HG02759 (cell line): ENCODE measurements around the gene WDFY4.

ENCODE experiments used
- ATAC-seq: cut with Tn5 transposase; IDR thresholded peaks from one replicate; pipeline ENCODE4 v1.9.1; 2021; ENCODE audit warnings: mild to moderate bottlenecking, moderate library complexity; ENCODE audit not compliant: unreplicated experiment

The WDFY4 gene

DNA sequence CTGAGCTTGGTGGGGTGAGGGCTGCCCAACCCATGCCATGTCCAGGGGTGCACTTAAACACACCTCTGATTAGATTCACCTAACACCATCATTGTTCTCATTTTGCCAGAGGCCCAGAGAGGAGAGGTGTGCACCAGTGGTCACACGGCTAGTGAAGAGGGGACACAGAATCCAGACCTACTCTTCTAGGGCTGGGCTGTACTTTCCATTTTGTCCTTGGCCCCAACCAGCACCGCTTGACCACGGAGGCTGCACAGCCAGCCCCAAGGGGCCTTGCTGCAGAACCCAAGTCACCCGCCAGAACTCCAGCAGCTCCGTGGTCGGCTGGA is 246 bp upstream of the WDFY4 start:
- ATAC-seq: no peak

DNA sequence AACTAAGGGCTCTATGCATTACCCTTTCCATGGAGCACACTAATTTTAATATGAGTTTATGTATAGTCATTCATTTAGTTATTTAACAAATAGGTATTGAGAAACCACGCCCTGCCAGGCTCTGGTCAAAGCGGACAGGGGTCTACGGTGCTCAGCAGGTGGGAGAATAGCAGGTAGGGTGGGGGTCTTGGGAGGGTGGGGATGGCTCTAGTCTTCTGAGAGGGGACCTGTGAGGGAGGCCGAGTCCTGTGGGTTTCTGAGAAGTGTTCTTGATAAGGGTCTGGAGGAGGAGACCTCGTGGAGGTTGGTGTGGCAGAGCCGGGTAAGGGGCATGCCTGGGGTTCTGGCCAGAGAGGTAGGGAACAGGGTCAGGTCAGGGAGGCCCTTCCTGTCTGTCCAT is 1.1 kb downstream of the WDFY4 start:
- ATAC-seq: no peak

DNA sequence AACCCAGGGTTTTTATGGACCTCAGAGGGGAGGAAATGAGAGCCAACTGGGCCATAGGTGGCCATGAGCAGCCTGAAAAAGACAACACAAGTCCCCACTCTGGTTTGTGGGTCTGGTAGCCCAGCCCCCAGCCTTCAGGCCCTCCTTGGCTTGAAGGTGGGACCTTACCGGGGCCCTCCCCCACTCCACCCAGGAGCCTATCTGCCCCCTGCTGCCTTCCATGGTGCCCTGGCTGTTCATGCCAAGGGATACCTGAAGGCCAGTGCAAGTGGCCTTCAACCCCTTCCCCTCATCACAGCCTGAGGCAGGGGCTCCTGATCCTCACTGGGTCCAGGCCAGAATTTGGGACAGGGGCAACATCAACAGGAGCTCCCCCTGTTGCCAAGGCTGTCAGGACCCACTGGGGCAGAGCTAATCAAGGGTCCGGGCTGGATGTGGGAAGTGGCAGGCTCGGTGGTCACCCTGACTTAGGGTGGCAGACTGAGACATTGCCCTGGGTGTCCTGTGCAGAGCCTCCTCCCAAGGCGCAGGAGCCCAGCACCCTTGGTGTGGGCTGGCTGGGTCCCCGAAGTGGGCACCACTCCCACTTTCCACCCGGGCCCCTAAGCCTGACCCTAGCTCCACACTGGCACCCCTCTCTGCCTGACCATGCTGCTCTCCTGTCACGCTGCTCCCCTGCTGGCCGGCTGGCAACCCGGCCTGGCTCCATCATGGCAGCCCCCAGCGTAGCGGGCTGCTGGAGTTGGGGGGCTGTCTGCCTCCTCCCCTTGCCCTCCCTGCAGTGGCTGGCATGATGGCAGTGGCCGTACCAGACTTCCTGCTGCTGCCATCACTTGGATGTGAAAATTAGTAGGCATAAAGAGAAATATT is 6.4 kb downstream of the WDFY4 start:
- no peak for ATAC-seq

DNA sequence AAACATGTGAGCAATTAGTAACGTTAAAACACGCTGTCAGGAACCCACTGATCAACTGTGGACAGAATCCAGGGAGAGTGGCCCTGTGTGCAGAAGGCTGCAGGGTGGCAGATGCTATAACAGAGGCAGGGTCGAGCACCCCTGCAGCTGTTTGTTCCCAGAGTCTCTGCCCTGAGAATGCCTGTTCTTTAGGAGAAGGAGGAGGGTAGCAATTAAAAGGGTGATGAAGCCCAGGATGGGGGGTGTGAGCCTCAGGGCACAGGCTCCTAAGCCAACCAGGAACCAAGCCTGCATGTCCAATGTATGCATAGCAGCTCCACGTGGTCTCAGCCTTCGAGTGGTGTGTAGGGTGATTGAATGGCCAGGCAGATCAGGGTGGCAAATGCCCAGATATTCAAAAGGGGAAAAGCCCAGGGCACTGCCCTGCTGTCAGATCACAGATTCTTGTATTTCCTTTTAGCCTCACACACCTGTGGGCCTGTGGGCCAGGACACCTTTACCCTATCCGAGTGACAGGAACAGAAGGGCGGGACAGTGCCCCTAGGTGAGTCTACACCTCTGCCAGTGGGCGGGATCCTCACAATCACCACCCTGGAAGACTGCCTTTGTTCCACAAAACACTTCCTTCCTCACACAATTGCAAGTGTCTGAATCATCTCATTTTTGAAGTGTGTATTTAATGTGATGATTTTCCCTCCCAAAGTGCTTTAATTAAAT is 7.3 kb downstream of the WDFY4 start:
- ATAC-seq: no peak

DNA sequence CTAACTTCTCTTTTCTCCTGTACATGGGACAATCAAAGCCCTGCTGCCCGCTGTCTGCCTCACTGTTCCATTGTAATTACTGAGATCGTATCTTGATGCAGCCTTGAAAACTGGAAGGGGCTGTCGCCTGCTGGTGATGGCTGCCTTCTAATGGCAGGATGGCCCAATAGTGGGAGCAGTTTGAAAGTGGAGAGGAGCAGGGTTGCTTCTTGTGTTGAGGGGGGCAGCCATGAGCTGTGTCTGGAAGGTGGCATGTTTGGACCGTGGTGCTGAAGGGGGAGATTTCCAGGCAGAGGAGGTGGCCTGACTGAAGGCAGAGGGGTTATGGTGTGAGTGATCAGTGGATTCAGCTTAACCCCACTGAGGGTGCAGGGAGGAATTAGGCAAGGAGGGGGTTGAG is 8.1 kb downstream of the WDFY4 start:
- no peak for ATAC-seq

DNA sequence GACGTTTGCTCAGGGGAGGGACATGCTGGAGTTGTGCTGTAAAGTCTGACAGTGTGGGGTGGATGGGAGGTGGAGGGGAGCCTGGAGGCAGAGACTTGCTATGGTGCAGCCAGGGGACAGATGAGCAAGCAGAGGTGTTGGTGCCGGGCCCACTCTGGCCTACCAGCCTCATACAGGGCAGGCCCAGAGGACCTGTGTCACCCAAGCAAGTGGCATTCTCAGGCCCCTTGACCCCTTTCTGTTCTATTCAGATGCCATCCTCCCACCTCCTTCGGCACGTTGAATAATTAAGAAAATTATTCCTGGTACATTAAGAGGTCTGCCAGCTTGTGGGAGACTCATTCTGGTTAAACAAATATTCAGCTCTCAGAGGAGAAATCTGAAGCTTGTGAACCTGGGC is 8.5 kb downstream of the WDFY4 start:
- no peak for ATAC-seq

DNA sequence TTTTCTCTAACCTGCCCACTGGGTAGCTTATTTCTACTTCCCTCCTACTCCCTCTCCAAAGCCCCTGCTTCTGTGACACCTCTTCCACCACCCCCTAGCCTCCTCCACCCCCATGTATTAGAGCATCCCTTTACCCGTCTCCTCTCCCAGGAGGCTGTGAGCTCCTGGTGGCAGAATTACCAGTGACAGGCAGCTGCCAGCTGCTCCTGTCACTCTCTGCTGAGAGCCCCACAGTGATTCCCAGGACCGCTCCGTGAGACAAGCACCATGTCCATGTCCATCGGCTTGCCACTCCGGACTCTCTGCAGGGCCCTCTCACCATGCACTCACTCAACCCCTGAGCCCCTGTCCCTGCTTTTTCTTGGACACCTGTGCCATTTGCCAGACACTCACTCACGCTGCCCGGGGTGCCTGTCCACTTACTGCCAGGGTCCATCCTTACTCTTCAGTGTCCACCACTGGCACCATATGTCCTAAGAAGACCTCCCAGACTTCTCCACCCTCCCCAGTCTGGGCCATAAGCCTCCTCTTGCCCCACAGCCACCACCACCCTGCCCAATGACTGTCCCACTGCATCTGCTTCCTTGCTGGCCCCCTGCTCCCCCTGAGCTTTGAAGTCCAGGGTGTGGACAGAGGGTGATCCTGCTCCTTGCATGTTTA is 9.8 kb downstream of the WDFY4 start:
- ATAC-seq: no peak

DNA sequence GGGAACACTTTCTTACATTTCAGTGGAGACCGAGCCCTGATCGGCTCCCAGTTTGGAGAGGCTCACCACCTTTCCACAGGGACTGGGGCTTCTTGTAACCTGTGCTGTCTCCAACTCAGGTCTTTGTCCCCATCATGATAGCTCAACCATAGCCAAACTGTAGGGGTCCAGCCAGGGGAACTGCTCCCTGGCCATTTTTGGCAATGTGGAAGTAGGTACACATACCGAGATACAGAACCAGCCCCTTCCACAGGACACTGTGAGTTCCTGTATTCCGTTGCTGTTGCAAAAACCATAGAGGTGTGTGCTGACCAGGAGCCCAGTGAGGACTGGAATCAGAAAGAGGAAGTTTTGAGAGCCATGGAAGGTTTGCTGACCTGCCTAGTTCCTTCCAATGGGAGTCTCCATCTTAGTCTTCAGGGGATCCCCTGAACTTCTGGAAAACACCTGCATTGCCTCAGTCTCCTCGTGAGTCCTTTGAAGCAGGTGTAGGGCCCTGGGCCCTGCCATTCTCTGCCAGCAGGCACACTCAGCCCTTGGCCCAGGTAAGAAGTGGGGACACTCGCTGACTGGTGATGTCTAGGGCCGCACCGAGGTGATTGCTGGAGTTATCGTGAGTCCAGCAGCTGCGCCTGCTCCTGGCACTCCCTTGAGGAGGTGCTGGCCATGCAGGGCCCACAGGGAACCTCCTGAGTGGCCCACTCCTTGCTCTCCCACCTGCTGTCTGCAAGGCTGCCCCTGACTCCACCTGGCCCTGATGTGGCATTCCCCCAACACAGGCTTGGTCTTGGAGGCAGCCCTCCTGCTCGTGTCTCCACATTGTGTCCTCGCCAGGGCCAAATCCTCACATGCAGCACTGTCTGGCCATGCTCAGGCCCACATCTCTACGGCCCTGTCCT is 11.2 kb downstream of the WDFY4 start:
- no peak for ATAC-seq

DNA sequence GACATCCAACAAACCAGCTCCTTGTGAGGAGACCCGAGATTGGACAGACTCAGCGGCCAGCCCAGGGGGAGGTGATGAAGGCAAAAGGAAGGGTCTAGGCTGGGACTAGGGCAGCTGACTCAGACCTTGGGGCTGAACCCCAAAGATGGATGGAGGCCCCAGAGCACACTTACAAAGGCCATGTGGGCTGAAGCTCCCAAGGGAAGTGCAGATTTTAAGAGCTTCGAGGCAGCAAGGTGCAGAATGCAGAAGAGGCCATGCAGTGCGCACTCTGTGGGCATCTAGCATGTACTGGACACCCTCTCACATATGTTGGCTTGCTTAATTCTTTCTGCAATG is 11.8 kb downstream of the WDFY4 start:
- ATAC-seq: no peak

DNA sequence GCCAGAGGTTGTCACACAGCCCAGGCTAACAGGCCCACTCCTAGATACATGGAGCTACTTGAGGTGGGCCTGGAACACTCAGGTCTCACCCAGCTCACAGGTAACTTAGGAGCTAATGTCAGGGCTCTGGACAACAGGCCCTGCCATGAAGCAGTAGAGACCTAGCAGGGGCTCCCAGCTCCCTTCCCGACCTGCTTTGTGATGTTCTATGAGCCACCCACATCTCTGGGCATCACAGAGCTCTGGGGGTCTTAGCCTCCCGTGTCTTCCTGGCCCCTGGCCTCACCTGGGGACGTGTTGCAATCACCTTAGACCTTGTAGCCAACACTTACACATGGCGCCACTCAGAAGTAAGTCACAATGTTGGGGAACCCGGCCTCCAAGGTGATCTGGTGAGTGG is 12.4 kb downstream of the WDFY4 start:
- no peak for ATAC-seq

DNA sequence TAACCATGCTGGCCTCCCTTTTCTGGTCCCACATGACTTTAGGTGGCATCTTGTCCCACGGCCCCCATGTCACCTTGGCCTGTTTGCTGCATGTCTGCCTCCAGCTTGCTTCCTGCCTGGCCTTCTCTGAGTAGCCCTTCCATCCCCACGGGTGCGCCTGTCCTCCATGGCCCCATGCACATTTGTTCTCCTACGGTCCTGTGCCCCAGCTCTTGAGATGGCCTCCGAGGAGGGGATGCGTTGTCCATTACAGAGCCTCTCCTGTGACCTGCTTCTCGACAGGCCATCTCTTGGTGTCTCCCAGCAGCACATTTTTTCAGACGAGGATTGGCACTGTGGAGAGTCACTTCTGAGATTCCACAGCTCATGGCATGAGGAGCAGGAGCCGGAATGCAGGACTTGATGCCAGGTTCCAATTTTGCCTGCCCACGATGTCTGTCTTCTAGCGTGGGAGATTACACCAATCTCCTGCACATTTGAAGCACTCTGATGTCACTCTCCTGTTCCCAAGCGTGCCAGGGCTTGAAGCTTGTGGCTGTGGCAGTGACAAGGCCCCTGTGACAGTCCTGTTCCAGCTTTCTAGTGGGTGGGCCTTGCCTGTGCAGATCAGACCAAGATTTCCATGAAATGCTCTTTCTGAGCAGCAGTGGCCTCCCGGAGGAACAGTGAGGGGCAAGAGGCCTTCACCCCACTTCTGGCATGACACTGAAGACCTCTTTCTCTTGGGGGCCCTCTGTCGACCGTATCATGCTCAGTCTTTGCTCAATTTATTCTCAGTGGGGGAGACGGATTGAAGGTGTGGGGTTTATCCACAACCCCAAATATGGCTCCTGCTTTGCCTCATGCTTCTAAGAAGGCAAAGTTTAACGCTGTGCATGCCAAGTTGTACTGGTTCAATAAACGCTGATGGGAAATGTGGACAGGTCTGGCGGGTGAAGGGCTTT is 13.4 kb downstream of the WDFY4 start:
- ATAC-seq: no peak

DNA sequence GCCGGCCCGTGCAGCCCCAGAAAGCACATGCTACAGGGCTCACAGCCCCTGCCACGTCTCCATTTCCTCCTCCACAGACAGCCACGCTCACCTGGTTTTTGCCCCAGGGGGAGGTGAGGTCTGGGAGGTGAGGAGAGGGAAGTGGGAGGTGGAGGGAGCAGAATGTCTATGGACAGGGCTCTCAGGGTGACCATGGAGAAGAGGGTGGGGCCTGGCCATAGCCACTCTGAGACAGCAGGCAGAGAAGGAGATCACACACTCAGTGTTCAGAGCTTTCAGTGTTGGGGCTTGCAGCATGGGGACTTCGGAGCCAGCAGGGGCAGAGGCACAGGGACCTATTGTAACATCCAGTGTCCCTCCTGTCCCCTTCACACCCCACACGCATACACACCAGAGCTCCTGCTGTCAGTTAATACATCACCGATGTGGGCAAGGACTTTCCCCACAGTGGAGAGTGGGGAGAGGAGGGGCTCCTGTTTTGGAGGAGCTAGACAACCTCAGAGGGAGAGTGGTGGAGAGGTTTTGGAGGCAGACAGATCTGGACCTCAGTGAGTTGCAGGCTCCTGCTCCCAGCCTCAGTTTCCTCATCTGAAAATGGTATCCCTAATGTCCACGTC is 14.4 kb downstream of the WDFY4 start:
- ATAC-seq: peak; percentile 64

DNA sequence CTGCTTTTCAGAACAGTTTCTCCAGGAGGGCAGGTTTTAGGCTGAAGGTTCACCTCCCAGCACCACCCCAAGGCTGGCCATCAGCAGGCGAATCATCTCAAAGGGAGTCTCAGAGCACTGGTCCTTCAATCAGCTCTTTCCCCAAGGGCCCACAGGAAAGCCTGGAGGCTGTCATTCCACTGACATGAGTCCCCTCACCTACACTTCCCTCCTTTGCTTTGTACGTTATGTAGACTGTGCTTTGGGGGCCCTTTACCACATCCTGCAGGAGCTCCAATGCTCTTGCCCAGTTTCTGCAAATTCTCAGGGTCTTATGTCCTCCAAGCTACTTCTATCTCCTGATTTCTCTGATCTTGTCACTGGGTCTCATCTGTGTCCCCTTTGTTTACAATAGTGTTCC is 15.4 kb downstream of the WDFY4 start:
- no peak for ATAC-seq

DNA sequence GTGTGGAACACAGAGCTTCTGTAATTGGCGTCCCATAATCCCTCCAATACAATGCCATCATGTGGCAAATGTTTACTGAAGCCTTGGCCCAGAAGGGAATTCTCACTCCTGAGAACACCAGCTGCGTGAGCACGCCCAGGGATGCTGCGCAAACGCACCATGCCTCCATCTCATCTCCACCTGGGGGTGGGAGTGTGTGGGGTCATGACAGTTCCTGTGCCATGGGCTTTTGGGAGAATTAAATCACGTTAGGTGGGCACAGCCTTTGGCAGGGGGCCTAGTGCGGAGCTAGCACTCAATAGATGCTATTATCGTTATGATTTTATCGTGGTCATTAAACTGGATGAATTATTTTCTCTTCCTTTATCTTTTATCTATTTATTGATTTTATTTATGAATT is 15.8 kb downstream of the WDFY4 start:
- ATAC-seq: no peak

DNA sequence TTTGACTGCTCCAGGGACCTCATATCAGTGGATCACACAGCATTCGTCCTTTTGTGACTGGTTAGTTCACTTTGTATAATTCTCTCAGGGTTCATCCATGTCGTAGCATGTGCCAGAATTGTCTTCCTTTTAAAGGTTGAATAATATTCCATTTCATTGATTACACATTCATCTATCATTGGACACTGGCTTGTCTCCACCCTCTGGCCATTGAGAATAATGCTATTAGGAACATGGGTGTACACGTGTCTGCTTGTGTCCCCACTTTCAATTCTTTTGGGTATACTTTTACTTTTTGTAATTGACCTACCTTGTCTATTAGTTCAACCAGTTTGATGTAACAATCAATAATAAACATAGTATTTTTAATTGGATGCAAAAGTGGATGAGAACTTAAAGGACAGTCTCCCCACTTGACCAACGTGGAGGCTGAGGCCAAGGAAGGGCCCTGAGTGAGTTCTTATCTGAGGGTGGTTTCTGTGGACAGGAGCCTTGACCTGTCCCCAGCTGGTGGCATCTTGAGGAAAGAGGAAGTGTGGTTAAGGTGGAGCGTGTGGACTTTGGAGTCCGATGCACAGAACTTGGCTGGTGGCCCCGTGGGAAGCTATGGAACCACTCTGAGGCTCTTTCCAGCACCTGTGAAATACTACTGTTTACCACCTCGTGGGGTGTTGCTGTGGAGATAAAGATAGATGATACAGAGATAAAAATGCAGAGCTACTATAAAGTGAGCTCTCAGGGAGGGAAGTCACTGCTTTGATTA is 16.6 kb downstream of the WDFY4 start:
- ATAC-seq: no peak

DNA sequence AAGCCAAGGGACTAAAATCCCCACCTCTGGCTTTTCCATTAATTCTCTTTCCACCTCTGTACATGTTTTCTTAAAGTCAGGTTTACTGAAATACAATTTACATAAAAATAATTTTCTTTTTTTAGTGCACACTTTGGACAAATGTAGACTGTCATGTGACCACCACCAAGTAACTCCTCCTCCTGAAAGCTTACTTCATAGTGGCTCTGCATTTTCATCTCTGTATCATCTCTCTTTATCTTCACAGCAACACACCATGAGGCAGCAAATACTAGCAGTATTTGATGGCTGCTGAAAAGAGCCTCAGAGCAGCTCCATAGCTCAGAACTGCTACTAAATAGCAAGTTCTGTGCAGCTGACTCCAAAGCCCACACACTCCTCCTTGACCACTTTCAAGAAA is 17.3 kb downstream of the WDFY4 start:
- no peak for ATAC-seq

DNA sequence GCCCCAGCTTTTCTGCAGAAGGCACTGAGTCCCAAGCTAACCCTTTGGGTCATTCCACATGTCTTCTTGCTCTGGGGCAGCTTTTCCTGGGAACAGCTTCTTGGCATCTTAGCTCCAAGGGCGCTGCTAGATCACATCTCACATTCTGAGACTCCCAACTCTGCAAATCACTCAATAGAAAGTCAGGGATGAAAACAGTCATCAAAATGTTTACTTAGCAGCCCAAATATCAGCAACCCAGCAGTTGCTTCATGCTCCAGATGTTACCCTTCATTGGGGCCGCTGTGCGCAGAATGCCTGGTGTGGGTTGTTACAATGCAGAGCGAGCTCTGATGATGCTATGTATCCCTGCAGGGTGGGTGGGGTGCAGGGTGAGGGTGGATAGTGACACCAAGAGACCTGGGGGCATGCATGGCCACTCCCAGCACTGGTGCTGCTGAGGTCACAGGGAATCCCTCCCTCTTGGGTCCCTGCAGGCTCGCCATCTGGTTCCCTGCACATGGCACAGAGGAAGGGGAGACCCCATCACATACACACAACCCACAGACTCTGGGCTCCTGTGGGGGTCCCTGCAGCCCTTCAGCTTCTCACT is 19.0 kb downstream of the WDFY4 start:
- no peak for ATAC-seq

DNA sequence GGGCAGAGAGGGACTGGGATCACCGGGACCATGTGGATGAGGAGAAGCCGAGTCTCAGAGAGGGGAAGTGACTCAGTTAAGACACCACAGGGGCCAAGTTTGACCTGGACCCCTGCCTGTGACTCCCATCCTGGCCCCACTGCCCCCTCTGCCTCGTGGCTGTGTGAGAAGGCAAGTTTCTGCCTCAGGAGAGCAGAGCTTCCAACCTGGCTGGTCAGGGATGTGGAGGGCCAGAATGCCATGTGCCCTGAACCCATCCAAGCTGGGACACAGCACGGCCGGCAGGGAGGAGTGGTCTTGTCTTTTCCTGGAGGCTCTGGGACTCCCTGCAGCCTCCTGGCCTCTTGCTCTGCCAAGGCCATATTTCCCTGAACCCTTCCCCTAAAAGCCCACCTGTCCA is 19.5 kb downstream of the WDFY4 start:
- ATAC-seq: no peak
